Activated naive CD4-positive, alpha-beta T cell treated with anti-CD3 and anti-CD28 coated beads, Interleukin-2, amount 10 ng/mL, durations not matched to agents 7 days and 5 days (primary cell): Measurements from ENCODE around the gene SHC2.
"Not testable (repeated sequence)": the region's sequence is repeated elsewhere in the genome, so short reads cannot be mapped to it uniquely, and the experiment has no call there.

ENCODE experiments used
- CTCF ChIA-PET: fragments of 350-600 bp; sonication (Branson Sonifier 250); formaldehyde crosslinking; loops from one replicate; lab custom pipeline; 2021; ENCODE audit warnings: antibody characterized with exemption; lab: Charles Lee
- DNase-seq: peaks from one replicate; pipeline ENCODE4 v3.0.0-alpha.2; 2020
- H3K27ac Mint-ChIP-seq: one replicate; pipeline ENCODE4 v1.8.0; 2021; ENCODE audit warnings: mild to moderate bottlenecking, moderate library complexity, mixed read lengths
- H3K27me3 Mint-ChIP-seq: one replicate; pipeline ENCODE4 v1.8.0; 2021; ENCODE audit warnings: mild to moderate bottlenecking, mixed read lengths
- H3K36me3 Mint-ChIP-seq: one replicate; pipeline ENCODE4 v1.8.0; 2021; ENCODE audit warnings: mixed read lengths
- H3K4me1 Mint-ChIP-seq: one replicate; pipeline ENCODE4 v1.8.0; 2021; ENCODE audit warnings: mixed read lengths
- H3K4me3 Mint-ChIP-seq: one replicate; pipeline ENCODE4 v1.8.0; 2021; ENCODE audit warnings: mild to moderate bottlenecking, moderate library complexity, mixed read lengths
- H3K9me3 Mint-ChIP-seq: one replicate; pipeline ENCODE4 v1.8.0; 2021; ENCODE audit warnings: mixed read lengths

Gene SHC2

GRCh38 chr19:397941-398706 lies 62.7 kb downstream of the SHC2 start:
- no peak for DNase-seq
- H3K4me3 Mint-ChIP-seq, result no peak overlapping the region
- CTCF ChIA-PET, result no interaction called here
- no peak overlapping the region for H3K27ac Mint-ChIP-seq
- no peaks in the 10 kb centered on the region for H3K4me1 Mint-ChIP-seq
- peaks cover 3% of the 10 kb centered on the region for H3K36me3 Mint-ChIP-seq
- no peaks in the 10 kb centered on the region for H3K27me3 Mint-ChIP-seq
- peaks cover 16% of the 10 kb centered on the region for H3K9me3 Mint-ChIP-seq

GRCh38 chr19:397321-397720 lies 63.5 kb downstream of the SHC2 start:
- Mint-ChIP-seq H3K27me3 (no peaks in the 10 kb centered on the region), H3K27ac (no peak overlapping the region), H3K36me3 (peaks cover 4% of the 10 kb centered on the region), H3K9me3 (peaks cover 22% of the 10 kb centered on the region), H3K4me3 (no peak overlapping the region), H3K4me1 (no peaks in the 10 kb centered on the region)
- peak; percentile 8 for DNase-seq
- CTCF ChIA-PET, result no interaction called here

GRCh38 chr19:395467-395866 lies 65.4 kb downstream of the SHC2 start:
- peaks cover 4% of the 10 kb centered on the region for H3K36me3 Mint-ChIP-seq
- DNase-seq, result no peak
- no peaks in the 10 kb centered on the region for H3K27me3 Mint-ChIP-seq
- CTCF ChIA-PET, result no interaction called here
- no peaks in the 10 kb centered on the region for H3K4me1 Mint-ChIP-seq
- H3K9me3 Mint-ChIP-seq, result peaks cover 27% of the 10 kb centered on the region
- H3K27ac Mint-ChIP-seq, result no peak overlapping the region
- H3K4me3 Mint-ChIP-seq, result no peak overlapping the region

GRCh38 chr19:394857-395256 lies 66.0 kb downstream of the SHC2 start:
- CTCF ChIA-PET, H3K27ac Mint-ChIP-seq: not testable (repeated sequence)
- peaks cover 27% of the 10 kb centered on the region for H3K9me3 Mint-ChIP-seq

GRCh38 chr19:393560-393959 lies 67.3 kb downstream of the SHC2 start:
- H3K36me3 Mint-ChIP-seq, H3K27ac Mint-ChIP-seq, H3K4me1 Mint-ChIP-seq, CTCF ChIA-PET, H3K4me3 Mint-ChIP-seq, DNase-seq: not testable (repeated sequence)
- H3K9me3 Mint-ChIP-seq, result peaks cover 27% of the 10 kb centered on the region
- peaks cover 14% of the 10 kb centered on the region for H3K27me3 Mint-ChIP-seq

More at GRCh38 chr19:394857-395256, 66.0 kb downstream of the SHC2 start:
- H3K4me3 Mint-ChIP-seq, DNase-seq, H3K4me1 Mint-ChIP-seq, H3K27me3 Mint-ChIP-seq, H3K36me3 Mint-ChIP-seq: not testable (repeated sequence)

- peak; percentile 15 for DNase-seq
- no peak overlapping the region for H3K27ac Mint-ChIP-seq
- no peak overlapping the region for H3K4me3 Mint-ChIP-seq
- H3K36me3 Mint-ChIP-seq, result peaks cover 4% of the 10 kb centered on the region
- H3K4me1 Mint-ChIP-seq, result no peaks in the 10 kb centered on the region
- CTCF ChIA-PET, result no interaction called here
- peaks cover 24% of the 10 kb centered on the region for H3K9me3 Mint-ChIP-seq
- peaks cover 23% of the 10 kb centered on the region for H3K27me3 Mint-ChIP-seq
These were observed 68.4 kb downstream of the SHC2 start for GRCh38 chr19:392375-392970.

GRCh38 chr19:391726-392374 lies 69.0 kb downstream of the SHC2 start:
- H3K4me3 Mint-ChIP-seq, result no peak overlapping the region
- peaks cover 23% of the 10 kb centered on the region for H3K9me3 Mint-ChIP-seq
- H3K4me1 Mint-ChIP-seq, result no peaks in the 10 kb centered on the region
- H3K36me3 Mint-ChIP-seq, result peaks cover 4% of the 10 kb centered on the region
- H3K27ac Mint-ChIP-seq, result no peak overlapping the region
- peak; percentile 1 for DNase-seq
- CTCF ChIA-PET, result no interaction called here
- peaks cover 25% of the 10 kb centered on the region for H3K27me3 Mint-ChIP-seq

- no peaks in the 10 kb centered on the region for H3K4me1 Mint-ChIP-seq
- H3K27ac Mint-ChIP-seq, result no peak overlapping the region
- H3K4me3 Mint-ChIP-seq, result no peak overlapping the region
These were observed 69.7 kb downstream of the SHC2 start for GRCh38 chr19:391207-391557.

GRCh38 chr19:390386-391206 lies 70.2 kb downstream of the SHC2 start:
- Mint-ChIP-seq H3K9me3 (peaks cover 19% of the 10 kb centered on the region), H3K27ac (no peak overlapping the region), H3K4me1 (peaks cover 2% of the 10 kb centered on the region), H3K36me3 (peaks cover 4% of the 10 kb centered on the region), H3K27me3 (peaks cover 38% of the 10 kb centered on the region), H3K4me3 (no peak overlapping the region)
- CTCF ChIA-PET, result no interaction called here
- DNase-seq, result no peak

More at GRCh38 chr19:391207-391557, 69.7 kb downstream of the SHC2 start:
- DNase-seq, result no peak
- Mint-ChIP-seq H3K9me3 (peaks cover 21% of the 10 kb centered on the region), H3K36me3 (peaks cover 4% of the 10 kb centered on the region), H3K27me3 (peaks cover 32% of the 10 kb centered on the region)
- CTCF ChIA-PET, result no interaction called here

GRCh38 chr19:389935-390289 lies 70.9 kb downstream of the SHC2 start:
- H3K9me3 Mint-ChIP-seq, result peaks cover 15% of the 10 kb centered on the region

GRCh38 chr19:389255-389934 lies 71.4 kb downstream of the SHC2 start:
- Mint-ChIP-seq H3K4me1 (peaks cover 2% of the 10 kb centered on the region), H3K36me3 (peaks cover 4% of the 10 kb centered on the region), H3K27ac (no peak overlapping the region), H3K4me3 (no peak overlapping the region), H3K27me3 (peaks cover 50% of the 10 kb centered on the region), H3K9me3 (peaks cover 14% of the 10 kb centered on the region)
- CTCF ChIA-PET, result no interaction called here
- DNase-seq, result no peak

More at GRCh38 chr19:389935-390289, 70.9 kb downstream of the SHC2 start:
- DNase-seq, result no peak
- no peak overlapping the region for H3K4me3 Mint-ChIP-seq
- H3K27ac Mint-ChIP-seq, result no peak overlapping the region
- peaks cover 4% of the 10 kb centered on the region for H3K36me3 Mint-ChIP-seq
- CTCF ChIA-PET, result no interaction called here
- H3K27me3 Mint-ChIP-seq, result peaks cover 45% of the 10 kb centered on the region
- H3K4me1 Mint-ChIP-seq, result peaks cover 2% of the 10 kb centered on the region

- H3K4me3 Mint-ChIP-seq, result no peak overlapping the region
These were observed 72.1 kb downstream of the SHC2 start for GRCh38 chr19:388691-389090.

GRCh38 chr19:387777-388176 lies 73.1 kb downstream of the SHC2 start:
- peaks cover 66% of the 10 kb centered on the region for H3K27me3 Mint-ChIP-seq
- no peak for DNase-seq
- no peak overlapping the region for H3K27ac Mint-ChIP-seq
- H3K36me3 Mint-ChIP-seq, result no peaks in the 10 kb centered on the region
- peaks cover 7% of the 10 kb centered on the region for H3K9me3 Mint-ChIP-seq
- no peak overlapping the region for H3K4me3 Mint-ChIP-seq
- CTCF ChIA-PET, result no interaction called here
- H3K4me1 Mint-ChIP-seq, result peaks cover 11% of the 10 kb centered on the region

More at GRCh38 chr19:388691-389090, 72.1 kb downstream of the SHC2 start:
- Mint-ChIP-seq H3K27ac (no peak overlapping the region), H3K4me1 (peaks cover 4% of the 10 kb centered on the region), H3K27me3 (peaks cover 57% of the 10 kb centered on the region), H3K36me3 (peaks cover 4% of the 10 kb centered on the region), H3K9me3 (peaks cover 14% of the 10 kb centered on the region)
- CTCF ChIA-PET, result no interaction called here
- DNase-seq, result no peak
